ENCODE results near the gene BCAS1.

The BCAS1 gene

GRCh38 chr20:54063992-54064676 lies 6.3 kb downstream of the BCAS1 start:
- no peak overlapping the region for H2AFZ ChIP-seq (ENCODE audit: low read depth, low read length)
- H3K27me3 ChIP-seq (ENCODE audit: insufficient read depth, low read length), result peaks cover 6% of the 10 kb centered on the region
- H3K36me3 ChIP-seq (ENCODE audit: insufficient read depth, low read length), result no peaks in the 10 kb centered on the region
- H3K4me1 ChIP-seq (ENCODE audit: insufficient read depth, low read length), result peaks cover 2% of the 10 kb centered on the region
- no peak overlapping the region for H3K4me3 ChIP-seq (ENCODE audit: low read length)
- H3K9me3 ChIP-seq (ENCODE audit: low read length), result no peaks in the 10 kb centered on the region

- peaks cover 2% of the 10 kb centered on the region for H3K4me1 ChIP-seq (ENCODE audit: insufficient read depth, low read length)
- no peaks in the 10 kb centered on the region for H3K36me3 ChIP-seq (ENCODE audit: insufficient read depth, low read length)
- no peaks in the 10 kb centered on the region for H3K9me3 ChIP-seq (ENCODE audit: low read length)
- H3K4me3 ChIP-seq (ENCODE audit: low read length), result no peak overlapping the region
- no peak overlapping the region for H2AFZ ChIP-seq (ENCODE audit: low read depth, low read length)
- peaks cover 6% of the 10 kb centered on the region for H3K27me3 ChIP-seq (ENCODE audit: insufficient read depth, low read length)
Measured at GRCh38 chr20:54063580-54063979, 6.8 kb downstream of the BCAS1 start.

GRCh38 chr20:54062812-54063280 lies 7.5 kb downstream of the BCAS1 start:
- H2AFZ ChIP-seq (ENCODE audit: low read depth, low read length), result no peak overlapping the region
- peaks cover 4% of the 10 kb centered on the region for H3K27me3 ChIP-seq (ENCODE audit: insufficient read depth, low read length)
- no peak overlapping the region for H3K4me3 ChIP-seq (ENCODE audit: low read length)
- no peaks in the 10 kb centered on the region for H3K36me3 ChIP-seq (ENCODE audit: insufficient read depth, low read length)
- peaks cover 2% of the 10 kb centered on the region for H3K4me1 ChIP-seq (ENCODE audit: insufficient read depth, low read length)
- no peaks in the 10 kb centered on the region for H3K9me3 ChIP-seq (ENCODE audit: low read length)

- Histone ChIP-seq H3K4me3 (ENCODE audit: low read length) (no peak overlapping the region), H3K27me3 (ENCODE audit: insufficient read depth, low read length) (no peaks in the 10 kb centered on the region), H3K36me3 (ENCODE audit: insufficient read depth, low read length) (no peaks in the 10 kb centered on the region), H2AFZ (ENCODE audit: low read depth, low read length) (no peak overlapping the region), H3K4me1 (ENCODE audit: insufficient read depth, low read length) (peaks cover 2% of the 10 kb centered on the region), H3K9me3 (ENCODE audit: low read length) (no peaks in the 10 kb centered on the region)
Measured at GRCh38 chr20:54061101-54061881, 9.1 kb downstream of the BCAS1 start.

GRCh38 chr20:54059691-54060364 lies 10.6 kb downstream of the BCAS1 start:
- H3K9me3 ChIP-seq (ENCODE audit: low read length), result no peaks in the 10 kb centered on the region

GRCh38 chr20:54058420-54059139 lies 11.8 kb downstream of the BCAS1 start:
- no peak overlapping the region for H3K4me3 ChIP-seq (ENCODE audit: low read length)
- no peak overlapping the region for H2AFZ ChIP-seq (ENCODE audit: low read depth, low read length)
- no peaks in the 10 kb centered on the region for H3K27me3 ChIP-seq (ENCODE audit: insufficient read depth, low read length)
- peaks cover 2% of the 10 kb centered on the region for H3K4me1 ChIP-seq (ENCODE audit: insufficient read depth, low read length)
- H3K9me3 ChIP-seq (ENCODE audit: low read length), result no peaks in the 10 kb centered on the region
- H3K36me3 ChIP-seq (ENCODE audit: insufficient read depth, low read length), result no peaks in the 10 kb centered on the region

More at GRCh38 chr20:54059691-54060364, 10.6 kb downstream of the BCAS1 start:
- H3K4me3 ChIP-seq (ENCODE audit: low read length), result no peak overlapping the region
- peaks cover 2% of the 10 kb centered on the region for H3K4me1 ChIP-seq (ENCODE audit: insufficient read depth, low read length)
- H3K36me3 ChIP-seq (ENCODE audit: insufficient read depth, low read length), result no peaks in the 10 kb centered on the region
- no peak overlapping the region for H2AFZ ChIP-seq (ENCODE audit: low read depth, low read length)
- no peaks in the 10 kb centered on the region for H3K27me3 ChIP-seq (ENCODE audit: insufficient read depth, low read length)

- H3K4me3 ChIP-seq (ENCODE audit: low read length), result no peak overlapping the region
- H3K36me3 ChIP-seq (ENCODE audit: insufficient read depth, low read length), result no peaks in the 10 kb centered on the region
- H3K27me3 ChIP-seq (ENCODE audit: insufficient read depth, low read length), result no peaks in the 10 kb centered on the region
- no peaks in the 10 kb centered on the region for H3K4me1 ChIP-seq (ENCODE audit: insufficient read depth, low read length)
- no peaks in the 10 kb centered on the region for H3K9me3 ChIP-seq (ENCODE audit: low read length)
- no peak overlapping the region for H2AFZ ChIP-seq (ENCODE audit: low read depth, low read length)
Measured at GRCh38 chr20:54056762-54057639, 13.4 kb downstream of the BCAS1 start.

- Histone ChIP-seq H3K4me1 (ENCODE audit: insufficient read depth, low read length) (no peaks in the 10 kb centered on the region), H3K36me3 (ENCODE audit: insufficient read depth, low read length) (no peaks in the 10 kb centered on the region), H3K27me3 (ENCODE audit: insufficient read depth, low read length) (no peaks in the 10 kb centered on the region), H2AFZ (ENCODE audit: low read depth, low read length) (no peak overlapping the region), H3K9me3 (ENCODE audit: low read length) (peaks cover 1% of the 10 kb centered on the region), H3K4me3 (ENCODE audit: low read length) (no peak overlapping the region)
Measured at GRCh38 chr20:54054516-54054915, 15.9 kb downstream of the BCAS1 start.

- Histone ChIP-seq H2AFZ (ENCODE audit: low read depth, low read length) (no peak overlapping the region), H3K4me1 (ENCODE audit: insufficient read depth, low read length) (no peaks in the 10 kb centered on the region), H3K9me3 (ENCODE audit: low read length) (peaks cover 1% of the 10 kb centered on the region)
Measured at GRCh38 chr20:54051068-54051467, 19.3 kb downstream of the BCAS1 start.

GRCh38 chr20:54048891-54049545 lies 21.4 kb downstream of the BCAS1 start:
- no peaks in the 10 kb centered on the region for H3K27me3 ChIP-seq (ENCODE audit: insufficient read depth, low read length)
- H2AFZ ChIP-seq (ENCODE audit: low read depth, low read length), result no peak overlapping the region
- H3K4me1 ChIP-seq (ENCODE audit: insufficient read depth, low read length), result no peaks in the 10 kb centered on the region
- no peak overlapping the region for H3K4me3 ChIP-seq (ENCODE audit: low read length)
- H3K36me3 ChIP-seq (ENCODE audit: insufficient read depth, low read length), result no peaks in the 10 kb centered on the region
- peaks cover 1% of the 10 kb centered on the region for H3K9me3 ChIP-seq (ENCODE audit: low read length)

More at GRCh38 chr20:54051068-54051467, 19.3 kb downstream of the BCAS1 start:
- H3K36me3 ChIP-seq (ENCODE audit: insufficient read depth, low read length), result no peaks in the 10 kb centered on the region
- H3K4me3 ChIP-seq (ENCODE audit: low read length), result no peak overlapping the region
- no peaks in the 10 kb centered on the region for H3K27me3 ChIP-seq (ENCODE audit: insufficient read depth, low read length)

GRCh38 chr20:54048481-54048880 lies 21.9 kb downstream of the BCAS1 start:
- no peak overlapping the region for H2AFZ ChIP-seq (ENCODE audit: low read depth, low read length)
- H3K27me3 ChIP-seq (ENCODE audit: insufficient read depth, low read length), result no peaks in the 10 kb centered on the region
- H3K4me3 ChIP-seq (ENCODE audit: low read length), result no peak overlapping the region
- H3K4me1 ChIP-seq (ENCODE audit: insufficient read depth, low read length), result no peaks in the 10 kb centered on the region
- no peaks in the 10 kb centered on the region for H3K36me3 ChIP-seq (ENCODE audit: insufficient read depth, low read length)
- H3K9me3 ChIP-seq (ENCODE audit: low read length), result peaks cover 1% of the 10 kb centered on the region
